C4-2B (cell line): ENCODE data around the gene RNF31.

Source experiments
- CTCF ChIP-seq: fragments of 450-650 bp; conservative IDR thresholded peaks from 2 replicates; pipeline ENCODE4 v1.5.1; 2017; ENCODE audit warnings: mild to moderate bottlenecking
- ZFX ChIP-seq: fragments of 450-650 bp; IDR thresholded peaks from 2 replicates; pipeline ENCODE4 v1.6.1; 2017

GRCh38 chr14:24195186-24196070, 48.1 kb downstream of the RNF31 start, which contains the start of gene TM9SF1:
- TF ChIP-seq CTCF (no peak), ZFX (peak; percentile 95)
